ENCODE measurements around the gene ABCC10. TPM values are rescaled to one million over a fixed set of nuclear protein-coding genes. Genes with fewer than 3 reads are reported as not detected.

ABCC10 gene
- total RNA-seq, 1 donor from 2014 or later: 15.0 TPM

DNA sequence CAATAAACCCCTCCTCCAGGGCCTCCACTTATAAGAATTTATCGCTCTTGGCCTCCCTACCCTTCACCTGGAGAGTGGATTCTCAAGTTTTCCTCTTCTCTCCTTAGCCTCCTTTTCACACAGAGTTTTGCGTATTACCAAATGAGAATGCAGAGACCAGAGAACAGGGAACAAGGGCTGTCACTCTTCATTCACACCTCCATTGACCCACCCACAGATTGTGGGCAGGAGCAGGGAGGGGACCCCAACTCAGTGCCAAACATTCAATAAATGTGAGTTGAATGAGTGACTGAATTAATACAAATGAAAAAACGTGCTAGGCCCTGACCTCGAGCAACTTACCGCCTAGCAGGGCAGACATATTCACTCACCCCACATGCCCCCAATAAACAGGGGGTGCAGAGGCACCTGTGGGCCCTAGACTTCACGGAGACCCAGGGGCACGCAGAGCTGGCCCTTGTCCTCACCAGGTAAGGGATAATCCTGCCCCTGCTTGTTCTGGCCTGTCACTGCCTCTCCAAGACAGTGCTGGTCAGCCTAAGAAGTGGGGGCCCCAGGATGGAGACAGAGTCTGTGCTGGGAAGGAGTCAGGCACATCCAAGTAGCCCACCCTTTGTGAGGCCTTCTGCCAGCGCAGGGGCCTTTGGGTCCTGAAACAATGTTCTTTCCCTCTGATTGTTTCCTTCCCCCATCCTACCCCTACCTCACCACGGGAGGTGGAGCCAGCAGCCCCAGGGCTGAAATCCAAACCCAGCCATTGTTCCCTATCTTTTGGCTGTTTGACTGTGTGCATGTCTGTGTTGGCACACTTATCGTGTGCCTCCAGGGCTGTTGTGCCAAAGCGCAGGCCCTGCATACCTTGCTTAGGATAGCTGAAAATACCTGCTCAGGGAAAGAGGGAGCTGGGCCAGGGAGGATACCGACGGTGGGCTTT is 41.7 kb downstream of the ABCC10 start:
- DNase-seq (ENCODE audit: low read depth, low spot score): no peak

DNA sequence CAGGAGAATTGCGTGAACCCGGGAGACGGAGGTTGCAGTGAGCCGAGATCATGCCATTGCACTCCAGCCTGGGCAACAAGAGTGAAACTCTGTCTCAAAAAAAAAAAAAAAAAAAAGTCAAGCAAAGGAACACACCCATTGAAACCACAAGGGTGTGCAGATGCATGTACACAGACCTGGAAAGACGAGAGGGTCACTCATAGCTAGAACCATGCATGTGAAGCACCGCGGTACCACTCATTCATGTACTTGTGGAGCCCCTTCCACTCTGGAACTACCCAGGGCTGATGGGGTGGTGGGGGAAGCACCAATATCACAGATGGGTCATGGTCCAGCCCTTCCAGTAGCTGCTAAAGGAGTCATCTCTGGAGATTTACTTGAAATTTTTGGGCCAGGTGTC is 42.6 kb downstream of the ABCC10 start:
- DNase-seq (ENCODE audit: low read depth, low spot score): no peak

DNA sequence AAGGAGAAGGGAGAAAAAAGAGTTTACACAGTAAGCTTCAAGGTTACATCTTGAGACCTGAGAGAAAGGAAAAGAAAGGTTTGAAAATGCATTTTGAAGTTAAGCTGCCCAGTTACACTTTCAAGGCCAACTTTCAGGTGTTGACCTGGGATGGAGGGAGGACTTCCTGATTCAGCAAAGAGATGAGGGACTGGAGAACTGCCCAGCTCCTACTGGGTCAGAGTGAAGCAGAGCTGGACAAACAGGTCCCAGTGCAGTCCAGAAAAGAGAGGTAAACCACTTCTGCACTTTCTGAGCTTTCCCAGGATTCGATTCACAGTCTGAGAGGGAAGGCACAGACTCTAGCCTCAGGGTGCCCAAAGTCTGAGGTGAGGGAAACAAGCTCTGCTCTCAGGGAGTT is 44.1 kb downstream of the ABCC10 start:
- DNase-seq (ENCODE audit: low read depth, low spot score): no peak

DNA sequence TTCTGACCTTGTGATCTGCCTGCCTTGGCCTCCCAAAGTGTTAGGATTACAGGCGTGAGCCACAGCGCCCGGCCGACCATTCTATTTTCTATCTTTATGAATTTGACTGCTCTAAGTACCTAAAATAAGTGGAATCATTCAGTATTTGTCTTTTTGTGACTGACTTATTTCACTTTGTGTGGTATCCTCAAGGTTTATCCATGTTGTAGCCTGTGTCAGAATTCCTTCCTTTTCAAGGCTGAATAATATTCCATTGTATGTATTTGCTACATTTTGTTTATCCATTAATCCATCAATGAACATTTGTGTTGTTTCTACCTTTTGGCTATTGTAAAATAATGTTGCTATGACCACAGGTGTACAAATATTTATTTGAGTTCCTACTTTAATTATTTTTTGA is 45.2 kb downstream of the ABCC10 start:
- DNase-seq (ENCODE audit: low read depth, low spot score): no peak

DNA sequence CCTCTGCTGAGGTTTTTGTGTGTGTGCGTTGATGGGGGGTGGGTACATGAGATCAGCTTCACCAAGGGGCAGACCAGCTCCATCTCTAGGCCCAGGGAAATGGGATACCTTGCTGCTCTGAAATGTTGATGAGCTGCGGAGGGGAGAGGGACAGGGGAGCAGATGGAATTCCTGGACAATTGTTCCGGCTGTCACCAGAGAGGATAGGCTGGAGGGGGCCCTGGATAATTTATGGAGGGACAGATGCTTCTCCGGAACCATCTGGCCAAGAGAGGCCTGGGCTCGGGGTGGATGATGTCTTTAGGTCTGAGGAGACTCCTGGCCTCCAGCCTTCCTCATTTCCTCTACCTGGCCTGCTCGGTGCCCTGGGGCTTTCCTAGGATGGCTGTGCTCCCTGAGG is 48.2 kb downstream of the ABCC10 start:
- no peak for DNase-seq (ENCODE audit: low read depth, low spot score)

DNA sequence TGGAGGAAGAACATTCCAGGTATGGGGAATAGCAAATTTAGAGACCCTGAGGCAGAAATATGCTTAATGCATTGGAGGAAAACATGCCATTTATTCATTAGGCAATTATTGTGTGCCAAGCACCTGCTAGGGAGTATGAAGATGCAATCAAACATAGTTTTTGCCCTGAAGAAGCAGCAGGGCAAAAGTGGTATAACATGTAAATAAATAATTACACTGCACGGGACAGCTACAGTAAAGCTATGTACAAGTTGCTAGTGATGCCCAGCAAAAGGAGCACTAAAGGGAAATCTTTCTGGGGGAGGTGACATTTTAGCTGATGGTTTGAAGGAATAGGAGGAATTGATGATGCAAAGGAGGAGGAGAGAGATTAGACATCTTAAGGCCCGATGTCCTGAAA is 49.4 kb downstream of the ABCC10 start:
- DNase-seq (ENCODE audit: low read depth, low spot score): no peak

DNA sequence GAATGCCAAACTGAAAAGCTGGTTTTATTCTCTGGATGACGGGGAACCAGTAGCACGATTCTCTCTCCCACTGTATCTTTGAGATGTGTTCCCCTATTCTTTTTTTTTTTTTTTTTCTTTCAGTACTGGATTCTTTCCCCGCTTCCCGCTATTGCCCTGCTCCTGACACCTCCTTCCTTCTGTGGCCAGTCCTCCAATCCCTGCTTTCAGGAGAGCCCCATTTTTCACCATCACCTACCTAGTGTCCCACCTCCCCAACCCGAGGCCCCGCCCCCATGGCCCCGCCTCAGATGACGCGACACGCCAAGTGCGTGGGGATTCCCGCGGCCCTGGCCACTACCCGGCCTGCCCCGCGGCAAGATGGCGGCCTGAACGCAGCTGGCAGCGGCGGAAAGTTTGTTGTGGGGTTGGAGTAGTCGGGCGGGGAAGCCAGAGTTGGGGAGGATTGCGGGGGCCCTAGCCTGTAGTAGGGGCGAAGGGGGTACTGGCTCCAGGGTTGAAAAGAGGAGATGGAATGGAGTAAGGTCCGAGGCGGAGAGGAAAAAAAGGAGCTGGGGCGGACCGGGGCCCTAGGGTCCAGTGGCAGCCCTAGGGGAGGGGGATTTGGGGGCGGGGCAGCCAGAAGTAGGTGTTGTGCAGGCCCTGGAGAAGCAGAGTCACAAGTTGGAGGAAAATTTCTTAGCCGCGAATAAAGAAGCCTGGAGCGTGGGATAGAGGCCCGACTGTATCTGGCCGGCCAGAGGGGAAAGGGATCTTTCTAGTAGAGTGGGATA is 50.1 kb downstream of the ABCC10 start, which contains the start of gene TJAP1:
TJAP1 (plus strand) TSS at position 336 of the 773 bp plus-strand sequence. CDS start 21,432 bp downstream, outside the sequence.
- peak; percentile 59 for DNase-seq (ENCODE audit: low read depth, low spot score)

DNA sequence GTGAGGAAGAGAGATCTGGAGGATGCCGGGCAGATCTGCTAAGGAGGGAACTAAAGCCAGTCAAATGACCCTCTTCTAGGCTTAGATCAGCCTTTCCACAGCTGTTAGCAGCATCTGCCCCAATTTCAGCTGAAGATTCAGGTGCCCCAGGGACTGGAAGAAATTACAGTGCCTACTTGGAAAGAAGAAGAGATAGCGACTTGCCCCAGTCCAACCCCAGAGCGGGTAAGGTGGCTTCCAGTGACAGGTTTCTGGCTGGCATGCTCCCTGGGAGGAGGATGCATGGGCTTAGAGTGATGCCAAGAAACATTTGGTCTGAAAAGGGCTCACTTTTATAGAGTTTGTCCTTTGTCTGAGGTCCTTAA is 50.6 kb downstream of the ABCC10 start:
- DNase-seq (ENCODE audit: low read depth, low spot score): no peak

DNA sequence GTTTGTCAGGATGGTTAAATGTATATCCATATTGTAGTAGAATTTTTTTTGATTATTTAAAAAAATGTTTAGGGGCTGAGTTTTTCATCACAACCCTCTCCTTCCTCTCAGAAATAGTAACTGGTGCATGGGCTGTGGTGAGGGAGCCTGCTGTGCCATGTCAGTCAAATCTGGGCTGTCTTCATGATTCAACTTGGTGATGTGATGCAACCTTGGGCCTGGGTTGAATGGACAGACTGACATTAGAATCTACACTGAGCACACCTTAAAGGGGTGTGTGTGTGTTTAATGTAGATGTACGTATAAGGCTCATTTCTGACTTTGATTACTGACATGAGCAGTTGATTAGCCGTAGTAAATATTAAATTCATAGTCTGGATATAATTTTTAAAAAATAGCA is 53.7 kb downstream of the ABCC10 start:
- no peak for DNase-seq (ENCODE audit: low read depth, low spot score)

DNA sequence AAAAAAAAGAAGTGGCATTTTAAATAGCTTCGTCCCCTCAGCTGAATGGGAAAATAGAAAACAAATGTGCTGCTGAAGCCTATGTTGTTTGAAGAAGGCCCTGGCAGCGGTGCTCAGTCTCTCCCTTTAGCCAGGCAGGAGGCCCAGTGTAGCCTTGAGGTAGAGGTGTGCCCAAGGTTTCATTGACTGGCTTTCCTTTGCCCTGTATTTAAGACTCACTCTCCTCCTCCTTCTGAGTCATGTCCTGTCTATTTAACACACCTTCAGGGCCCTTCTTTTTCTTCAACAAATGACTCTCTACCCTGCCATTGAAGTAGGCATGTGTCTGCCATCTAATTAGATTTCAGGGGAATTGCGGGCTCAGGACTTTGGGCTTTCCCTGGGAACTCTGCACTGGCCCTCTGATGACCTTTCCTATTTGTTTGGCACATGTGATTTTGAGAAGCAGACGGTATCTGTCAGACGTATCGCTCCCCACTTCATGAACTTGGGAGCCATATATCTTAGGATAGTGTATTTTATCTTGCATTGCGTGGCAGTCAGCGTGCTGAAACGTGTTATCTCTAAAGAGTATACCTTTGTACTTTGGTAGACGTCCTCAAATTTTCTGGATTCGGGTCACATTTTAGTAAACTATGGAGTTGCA is 54.4 kb downstream of the ABCC10 start:
- DNase-seq (ENCODE audit: low read depth, low spot score): no peak

DNA sequence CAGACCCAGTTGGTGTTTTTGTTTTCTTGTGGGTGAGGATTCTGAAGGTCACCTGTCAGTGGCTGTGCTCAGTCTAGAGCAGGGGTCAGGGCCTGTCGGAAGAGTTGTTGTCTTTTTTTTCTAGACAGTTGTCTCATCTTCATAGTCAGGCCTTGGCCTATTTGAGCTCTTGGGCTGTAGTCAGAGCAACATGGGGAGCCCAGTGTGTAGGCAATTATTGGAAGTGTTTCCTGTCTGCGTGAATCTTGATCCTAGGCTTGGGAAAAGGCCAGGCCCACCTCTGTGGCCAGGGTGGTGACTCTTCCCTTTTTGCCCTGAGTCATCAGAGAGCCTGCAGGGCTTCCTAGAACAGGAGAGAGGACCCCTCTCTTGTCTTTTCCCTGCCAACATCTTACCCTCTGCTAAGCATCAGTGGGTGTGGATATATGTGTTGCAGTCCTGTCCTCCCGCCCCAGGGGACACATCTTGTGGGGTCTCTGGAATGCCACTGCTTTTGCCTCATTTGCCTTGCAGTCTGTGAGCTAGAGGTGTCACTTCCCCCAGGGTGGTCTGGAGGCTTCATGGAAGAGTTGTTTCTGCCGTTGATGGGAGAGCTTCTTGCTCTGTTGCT is 61.4 kb downstream of the ABCC10 start:
- DNase-seq (ENCODE audit: low read depth, low spot score): no peak

DNA sequence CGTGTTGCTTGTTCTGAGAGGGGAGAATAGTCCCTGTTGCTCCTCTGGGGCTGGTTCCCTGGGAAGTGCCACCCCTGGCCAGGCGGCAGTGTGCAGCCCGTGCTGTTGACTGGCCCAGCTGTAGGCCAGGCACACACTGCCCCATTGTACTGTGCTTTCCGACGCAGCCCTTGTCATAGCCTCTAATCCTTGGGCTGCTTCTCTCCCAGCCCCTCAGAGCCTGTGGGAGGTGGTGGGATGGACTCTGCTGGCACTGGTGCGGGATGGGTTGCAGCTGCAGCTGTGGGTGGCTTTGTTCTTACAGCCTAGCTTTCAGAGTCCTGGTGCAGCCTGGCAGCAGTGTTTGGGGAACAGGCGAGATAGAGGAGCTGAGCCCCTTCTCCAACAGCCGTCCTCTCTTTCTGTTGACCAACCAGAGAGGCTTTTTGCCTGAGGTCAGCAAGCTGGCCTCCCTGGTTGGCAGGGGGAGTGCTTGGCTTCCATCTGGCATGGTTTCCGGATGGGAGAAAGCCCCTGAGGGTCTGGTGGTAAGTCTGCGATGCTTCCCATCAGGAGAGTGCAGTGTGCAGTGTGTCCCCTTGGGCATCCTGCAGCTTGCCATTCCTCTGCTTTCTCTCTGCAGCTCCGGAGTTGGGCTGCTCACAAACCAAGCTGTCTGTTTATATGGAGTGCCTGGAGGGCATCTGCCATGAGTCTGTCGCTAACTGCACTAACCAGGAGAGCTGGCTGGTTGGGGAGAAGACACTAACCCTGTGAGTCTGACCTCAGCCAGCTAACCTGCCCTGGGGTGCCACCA is 62.1 kb downstream of the ABCC10 start:
- DNase-seq (ENCODE audit: low read depth, low spot score): no peak

DNA sequence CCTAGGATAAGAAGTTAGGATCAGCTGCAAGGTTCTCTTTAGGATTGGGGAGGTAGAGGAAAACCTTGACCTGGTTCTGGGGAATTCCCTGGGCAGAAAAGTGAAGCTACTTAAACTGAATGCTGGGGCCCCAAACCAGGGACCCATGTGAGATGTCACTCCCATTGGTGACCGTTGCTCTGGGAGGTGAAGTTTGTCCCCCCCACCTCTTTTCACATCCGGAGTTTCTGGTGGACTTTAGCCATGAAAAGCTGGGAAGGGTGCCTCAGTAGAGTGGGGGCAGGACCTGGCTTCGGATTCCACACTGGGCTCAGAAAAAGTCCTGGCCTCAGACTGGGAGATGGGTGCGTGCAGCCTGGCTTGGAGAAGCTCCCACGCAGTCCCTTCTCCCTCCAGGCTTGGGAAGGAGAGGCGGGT is 63.2 kb downstream of the ABCC10 start:
- DNase-seq (ENCODE audit: low read depth, low spot score): no peak

DNA sequence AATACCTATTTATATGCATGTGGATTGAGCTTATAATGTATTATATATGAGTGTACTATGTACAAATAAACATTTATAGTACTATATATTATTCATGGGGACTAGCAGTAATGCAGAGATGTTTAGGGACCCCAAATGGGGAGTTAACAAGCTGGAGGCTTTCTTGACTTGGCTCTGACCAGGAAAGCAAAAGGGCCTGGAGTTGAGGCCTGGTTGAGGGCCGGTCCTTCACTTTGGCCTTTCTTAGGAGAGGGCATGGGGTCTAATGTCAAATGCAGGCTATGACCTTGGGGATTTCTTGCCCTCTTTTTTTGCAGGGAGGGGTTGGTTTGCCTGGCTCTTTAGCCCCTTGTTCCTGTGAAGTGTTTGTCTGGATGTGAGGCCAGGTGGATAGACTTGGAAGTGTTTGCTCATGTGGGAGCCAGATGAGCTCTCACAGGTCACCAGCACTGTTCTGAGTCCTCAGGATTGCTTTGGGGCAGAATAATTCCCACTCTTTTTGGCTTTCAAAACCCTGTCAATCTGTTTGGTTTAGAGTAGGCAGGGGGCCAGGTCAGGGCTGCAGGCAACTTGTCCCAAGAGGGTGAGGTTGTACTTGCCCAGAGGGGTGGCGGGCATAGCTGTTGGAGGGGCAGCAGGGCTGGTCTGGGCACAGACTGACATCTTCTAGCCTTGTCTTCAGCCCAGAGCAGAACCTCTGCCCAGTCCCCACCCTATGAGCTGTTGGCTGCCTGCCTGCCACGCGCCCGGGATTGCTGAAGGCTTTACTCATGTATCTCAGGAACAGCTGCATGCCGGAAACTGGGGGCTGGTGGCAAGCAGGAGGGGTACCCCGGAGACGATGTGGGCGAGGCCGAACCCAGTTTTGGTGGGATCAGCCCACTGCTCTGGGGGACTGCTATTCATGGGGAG is 64.7 kb downstream of the ABCC10 start:
- DNase-seq (ENCODE audit: low read depth, low spot score): no peak

DNA sequence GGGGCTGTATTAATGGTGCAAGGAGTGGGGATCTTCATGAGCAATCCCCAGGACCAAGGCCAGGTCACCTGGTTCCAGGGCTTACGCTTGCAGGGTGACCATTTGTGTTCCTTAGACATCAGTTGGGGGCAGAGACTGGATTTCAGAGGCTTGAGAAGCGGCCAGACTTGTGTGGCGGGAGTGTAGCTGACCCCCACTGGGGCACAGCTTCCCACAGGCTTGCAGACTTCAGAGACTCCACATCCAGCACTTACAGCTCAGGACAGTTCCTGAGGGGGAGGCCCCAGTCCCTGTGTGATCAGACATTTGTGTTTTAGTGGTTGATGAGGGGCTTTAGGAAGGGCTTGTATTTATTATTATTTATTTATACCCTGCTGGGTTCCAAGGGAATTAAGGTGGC is 65.3 kb downstream of the ABCC10 start:
- no peak for DNase-seq (ENCODE audit: low read depth, low spot score)

DNA sequence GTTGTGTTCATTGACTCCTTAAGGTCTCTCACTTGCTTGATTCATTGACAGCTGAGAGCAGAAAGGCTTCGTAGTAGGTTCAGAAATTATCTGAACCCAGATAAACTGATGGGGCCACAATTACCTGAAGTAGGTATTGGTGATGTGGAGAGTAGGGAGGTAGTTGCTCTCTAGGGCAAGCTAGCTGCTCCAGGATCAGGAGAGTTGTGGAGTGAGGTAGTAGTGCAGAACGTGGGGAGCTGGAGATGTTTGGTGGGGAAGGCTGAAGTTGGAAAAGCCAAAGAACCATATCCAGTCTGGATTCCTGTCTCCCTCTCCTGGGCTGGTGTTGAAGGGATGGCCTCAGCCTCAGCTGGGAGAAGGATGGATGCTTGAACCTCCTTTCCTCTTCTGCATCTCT is 65.9 kb downstream of the ABCC10 start:
- DNase-seq (ENCODE audit: low read depth, low spot score): no peak

DNA sequence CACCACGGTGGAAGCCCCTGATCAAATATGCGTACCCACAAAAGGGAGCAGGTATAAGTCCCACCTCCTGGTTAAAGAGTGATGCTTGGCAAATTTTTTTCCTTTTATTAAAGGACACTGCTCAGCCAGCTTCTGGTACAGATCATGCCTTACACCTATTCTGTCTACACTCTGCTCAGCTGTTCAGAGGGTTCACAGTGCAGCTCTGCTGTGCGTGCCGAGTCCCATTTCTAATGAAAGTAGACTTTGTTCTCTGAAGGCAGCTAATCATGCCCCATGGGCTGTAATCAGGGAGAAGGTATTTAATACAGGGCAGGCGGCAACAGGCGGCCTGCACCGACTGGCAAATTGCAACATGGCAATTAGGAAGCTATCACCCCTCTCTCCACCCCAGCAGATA is 66.5 kb downstream of the ABCC10 start:
- DNase-seq (ENCODE audit: low read depth, low spot score): no peak

DNA sequence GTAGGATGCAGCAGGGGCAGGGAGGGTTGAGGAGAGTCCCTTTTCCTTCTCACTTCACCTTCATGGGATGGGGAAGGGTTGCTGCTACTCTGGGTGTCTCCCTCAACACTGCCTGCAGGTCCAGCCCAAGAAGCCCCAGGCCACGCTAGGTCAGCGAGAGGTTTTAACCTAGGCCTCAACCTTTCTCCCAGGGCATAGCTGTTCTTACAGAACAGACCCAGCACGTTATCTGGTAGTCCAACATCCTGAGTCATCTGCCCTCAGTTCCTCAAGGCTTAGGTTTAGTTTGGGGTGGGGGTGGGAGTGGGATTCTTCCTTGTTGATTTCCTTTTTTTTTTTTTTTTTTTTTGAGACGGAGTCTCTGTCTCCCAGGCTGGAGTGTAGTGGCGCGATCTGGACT is 67.0 kb downstream of the ABCC10 start:
- DNase-seq (ENCODE audit: low read depth, low spot score): no peak

DNA sequence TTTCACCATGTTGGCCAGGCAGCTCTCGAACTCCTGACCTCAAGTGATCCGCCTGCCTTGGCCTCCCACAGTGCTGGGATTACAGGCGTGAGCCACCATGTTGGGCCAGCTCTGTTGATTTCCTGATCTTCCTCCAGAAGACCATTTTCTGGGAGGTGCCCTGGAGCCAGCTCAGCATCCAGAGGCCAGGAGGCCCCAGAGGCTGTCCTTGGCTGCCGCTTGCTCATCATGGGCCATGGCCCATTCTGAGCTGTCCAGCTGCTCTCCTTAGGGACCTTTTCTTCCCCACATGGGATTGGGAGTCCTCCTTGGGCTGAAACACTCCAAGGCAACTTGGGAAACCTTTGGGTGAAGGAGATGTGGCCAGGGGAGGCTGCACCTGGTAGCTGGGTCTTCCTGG is 67.4 kb downstream of the ABCC10 start:
- DNase-seq (ENCODE audit: low read depth, low spot score): no peak
